Suprapubic skin (tissue), 4 donors: Measurements from ENCODE around the gene GRIFIN. TPM values are rescaled to one million over a fixed set of nuclear protein-coding genes. Genes with fewer than 3 reads are reported as not detected.

Source experiments
- DNase-seq, 2 donors: peaks; one replicate each; pipeline ENCODE4 v3.0.0-alpha.2; 2019; ENCODE audit warnings: low spot score in 2 of 2
- H3K27ac ChIP-seq: fragments of 200-600 bp; sonication (generic); one replicate; pipeline ENCODE4 v1.5.1; 2019
- H3K27me3 ChIP-seq: fragments of 200-600 bp; sonication (generic); one replicate; pipeline ENCODE4 v1.5.1; 2019
- H3K36me3 ChIP-seq: fragments of 200-600 bp; sonication (generic); one replicate; pipeline ENCODE4 v1.5.1; 2019
- H3K4me1 ChIP-seq: fragments of 200-600 bp; sonication (generic); one replicate; pipeline ENCODE4 v1.5.1; 2019
- H3K4me3 ChIP-seq: fragments of 200-600 bp; sonication (generic); one replicate; pipeline ENCODE4 v1.5.1; 2019; ENCODE audit warnings: mild to moderate bottlenecking
- H3K9me3 ChIP-seq: fragments of 200-600 bp; sonication (generic); one replicate; pipeline ENCODE4 v1.5.1; 2019
- CTCF ChIP-seq, 2 donors: fragments of 200-600 bp in 1 of 2; fragments of 450-650 bp in 1 of 2; sonication (generic) in 1 of 2; IDR thresholded peaks; one replicate each; pipeline ENCODE4 v1.5.1; 2016 to 2019; ENCODE audit warnings: antibody characterized with exemption in 2 of 2, mild to moderate bottlenecking in 1 of 2, moderate library complexity in 1 of 2
- EP300 ChIP-seq: sonication (generic); formaldehyde crosslinking; IDR thresholded peaks from one replicate; pipeline ENCODE4 v1.6.1; 2017; ENCODE audit warnings: antibody characterized with exemption
- POLR2A ChIP-seq, 2 donors: fragments of 450-650 bp; IDR thresholded peaks; one replicate each; pipeline ENCODE4 v1.6.1; 2017; ENCODE audit warnings: antibody characterized with exemption in 2 of 2, mild to moderate bottlenecking in 2 of 2, moderate library complexity in 2 of 2
- POLR2AphosphoS5 ChIP-seq, 3 donors: sonication (generic); formaldehyde crosslinking; IDR thresholded peaks; one replicate each; pipeline ENCODE4 v1.6.1; 2017; ENCODE audit warnings: antibody characterized with exemption in 3 of 3
- WGBS: methylation state at CpG from one replicate; pipeline ENCODE4 v1.1.5; 2018; 5-methylcytosine and 5-hydroxymethylcytosine counted together
- total RNA-seq, 4 donors: library from RNA; depleted of rRNA; stranded (reverse); fragments of >200 nt; gene quantifications; one replicate each; pipeline ENCODE4 v1.1.0, GENCODE V29; 2016

GRIFIN gene
- total RNA-seq, 4 donors from 2014 or later, result not detected

- Histone ChIP-seq H3K4me1 (peaks cover 17% of the 10 kb centered on the region), H3K36me3 (no peaks in the 10 kb centered on the region), H3K9me3 (no peaks in the 10 kb centered on the region), H3K27ac (no peak overlapping the region), H3K27me3 (peaks cover 14% of the 10 kb centered on the region), H3K4me3 (no peak overlapping the region)
- DNase-seq, result no peak
- TF ChIP-seq POLR2A (IDR thresholded peaks at IDR 0.05), result no peak
- 89% methylated on average over 16 of the region's 27 CpGs for WGBS
These were observed 23.7 kb upstream of the GRIFIN start for GRCh38 chr7:2499719-2500430.

GRCh38 chr7:2499181-2499580 is 23.0 kb upstream of the GRIFIN start:
- H3K4me1 ChIP-seq, result peaks cover 13% of the 10 kb centered on the region
- no peak for TF ChIP-seq POLR2A (IDR thresholded peaks at IDR 0.05)
- TF ChIP-seq CTCF (IDR thresholded peaks at IDR 0.05), result no peak
- TF ChIP-seq EP300, result no peak
- TF ChIP-seq POLR2AphosphoS5 (IDR thresholded peaks at IDR 0.05), result no peak
- no peak overlapping the region for H3K27ac ChIP-seq
- 90% methylated on average over 6 of the region's 7 CpGs for WGBS
- H3K9me3 ChIP-seq, result no peaks in the 10 kb centered on the region
- H3K36me3 ChIP-seq, result no peaks in the 10 kb centered on the region
- H3K4me3 ChIP-seq, result no peak overlapping the region
- DNase-seq, result no peak
- H3K27me3 ChIP-seq, result peaks cover 19% of the 10 kb centered on the region

GRCh38 chr7:2498708-2499107 is 22.5 kb upstream of the GRIFIN start:
- Histone ChIP-seq H3K9me3 (no peaks in the 10 kb centered on the region), H3K4me1 (peaks cover 16% of the 10 kb centered on the region), H3K27ac (no peak overlapping the region), H3K36me3 (no peaks in the 10 kb centered on the region), H3K4me3 (no peak overlapping the region), H3K27me3 (peaks cover 22% of the 10 kb centered on the region)
- WGBS, result 91% methylated on average over 5 of the region's 6 CpGs
- TF ChIP-seq POLR2AphosphoS5 (IDR thresholded peaks at IDR 0.05) (no peak), EP300 (no peak)
- no peak for DNase-seq

GRCh38 chr7:2497500-2498336 is 21.5 kb upstream of the GRIFIN start:
- Histone ChIP-seq H3K4me1 (peaks cover 14% of the 10 kb centered on the region), H3K4me3 (no peak overlapping the region), H3K9me3 (no peaks in the 10 kb centered on the region), H3K27me3 (peaks cover 22% of the 10 kb centered on the region), H3K27ac (no peak overlapping the region), H3K36me3 (no peaks in the 10 kb centered on the region)
- WGBS, result 53% methylated on average over 13 of the region's 25 CpGs
- TF ChIP-seq EP300 (no peak), POLR2AphosphoS5 (IDR thresholded peaks at IDR 0.05) (no peak), POLR2A (IDR thresholded peaks at IDR 0.05) (no peak), CTCF (IDR thresholded peaks at IDR 0.05) (no peak)
- no peak for DNase-seq

GRCh38 chr7:2497065-2497464 is 20.9 kb upstream of the GRIFIN start:
- Histone ChIP-seq H3K4me3 (no peak overlapping the region), H3K27me3 (peaks cover 22% of the 10 kb centered on the region), H3K36me3 (no peaks in the 10 kb centered on the region), H3K4me1 (peaks cover 14% of the 10 kb centered on the region), H3K27ac (no peak overlapping the region), H3K9me3 (no peaks in the 10 kb centered on the region)
- no peak for DNase-seq
- 100% methylated on average over 3 of the region's 3 CpGs for WGBS
- TF ChIP-seq CTCF (IDR thresholded peaks at IDR 0.05) (no peak), POLR2A (IDR thresholded peaks at IDR 0.05) (no peak), POLR2AphosphoS5 (IDR thresholded peaks at IDR 0.05) (no peak), EP300 (no peak)

- Histone ChIP-seq H3K36me3 (no peaks in the 10 kb centered on the region), H3K4me1 (peaks cover 14% of the 10 kb centered on the region), H3K27ac (no peak overlapping the region), H3K9me3 (no peaks in the 10 kb centered on the region), H3K4me3 (no peak overlapping the region), H3K27me3 (peaks cover 22% of the 10 kb centered on the region)
- TF ChIP-seq POLR2AphosphoS5 (IDR thresholded peaks at IDR 0.05), result no peak
- no peak for TF ChIP-seq POLR2A (IDR thresholded peaks at IDR 0.05)
- no peak for TF ChIP-seq EP300
- TF ChIP-seq CTCF (IDR thresholded peaks at IDR 0.05), result no peak
- DNase-seq, result no peak
- WGBS, result 92% methylated on average over 9 of the region's 9 CpGs
These were observed 20.2 kb upstream of the GRIFIN start for GRCh38 chr7:2496375-2496774.
